HCT116 (cell line): ENCODE measurements around the gene SLC23A3. TPM values are rescaled to one million over a fixed set of nuclear protein-coding genes. Genes with fewer than 3 reads are reported as not detected.

Source experiments
- ATAC-seq: fragments of 200-7000 bp; cut with Tn5 transposase; 2 replicates; pipeline ENCODE4 v1.9.1; 2020; ENCODE audit warnings: mild to moderate bottlenecking, moderate library complexity
- BruUV-seq: library from RNA; stranded (reverse); fragments of 400-500 nt; replicated peaks from 2 replicates; lab custom pipeline; 2021; lab: Mats Ljungman, UMichigan
- CTCF ChIA-PET: fragments of 300-600 bp; sonication (Branson Sonifier 250); formaldehyde crosslinking; loops from one replicate; lab custom pipeline; 2021; ENCODE audit warnings: antibody characterized with exemption; lab: Charles Lee
- POLR2A ChIA-PET: fragments of 300-600, 350-600 bp; sonication (Branson Sonifier 250); formaldehyde crosslinking; loops from one replicate; lab custom pipeline; 2021; ENCODE audit warnings: antibody characterized with exemption; lab: Charles Lee
- RAD21 ChIA-PET, 2 experiments: fragments of 300-600 bp; sonication (Branson Sonifier 250); formaldehyde crosslinking; loops; one replicate each; lab custom pipeline; 2023; ENCODE audit warnings: low total read pairs in 2 of 2; ENCODE audit not compliant: uncharacterized antibody in 2 of 2, unreplicated experiment in 2 of 2, low non-redundant PET in 1 of 2; lab: Charles Lee
- DNase-seq: peaks from one replicate; pipeline ENCODE4 v3.0.0-alpha.2; 2010; ENCODE audit warnings: low read depth, low spot score
- H2AFZ ChIP-seq: fragments of 200-600 bp; shearing (Covaris generic), sonication (generic); 2 replicates; pipeline ENCODE4 v1.6.1; 2017; ENCODE audit warnings: low read depth, mixed run types, mixed read lengths, antibody characterized with exemption, low read length; ENCODE audit not compliant: poor library complexity, severe bottlenecking
- H3K27ac ChIP-seq: 2 replicates; pipeline ENCODE4 v1.5.1; 2012; ENCODE audit warnings: low read depth, low read length
- H3K27me3 ChIP-seq: fragments of 200-600 bp; sonication (generic); 2 replicates; pipeline ENCODE4 v1.6.1; 2016; ENCODE audit warnings: mixed run types, low read length, mixed read lengths; ENCODE audit not compliant: insufficient read depth
- H3K36me3 ChIP-seq, 2 experiments: fragments of 200-500 bp in 1 of 2; fragments of 200-600 bp in 1 of 2; sonication (Bioruptor generic) in 1 of 2; sonication (generic) in 1 of 2; 2 replicates each; pipeline versions ENCODE4 v1.5.1 to v1.6.1; 2014 to 2016; ENCODE audit warnings: low read length in 2 of 2, inconsistent platforms in 1 of 2, mixed read lengths in 1 of 2, mixed run types in 1 of 2; ENCODE audit not compliant: insufficient read depth in 2 of 2, control insufficient read depth in 1 of 2
- H3K4me1 ChIP-seq, 2 experiments: fragments of 200-600 bp in 1 of 2; sonication (generic) in 1 of 2; 2 replicates each; pipeline versions ENCODE4 v1.5.1 to v1.6.1; 2012 to 2017; ENCODE audit warnings: low read length in 2 of 2, inconsistent platforms in 1 of 2, mild to moderate bottlenecking in 1 of 2, mixed read lengths in 1 of 2, mixed run types in 1 of 2, moderate library complexity in 1 of 2; ENCODE audit not compliant: insufficient read depth in 2 of 2, control insufficient read depth in 1 of 2
- H3K4me2 ChIP-seq: fragments of 200-600 bp; sonication (generic); 2 replicates; pipeline ENCODE4 v1.6.1; 2017; ENCODE audit warnings: mixed run types, low read length, mixed read lengths
- H3K4me3 ChIP-seq, 2 experiments: fragments of 200-600 bp in 1 of 2; sonication (generic) in 1 of 2; replicated peaks in 1 of 2; 2 replicates each; pipeline ENCODE4 v1.5.1; 2011 to 2016; ENCODE audit warnings: low read length in 2 of 2, control low read depth in 1 of 2, low read depth in 1 of 2, mild to moderate bottlenecking in 1 of 2, mixed read lengths in 1 of 2, mixed run types in 1 of 2
- H3K79me2 ChIP-seq: fragments of 200-600 bp; sonication (generic); 2 replicates; pipeline ENCODE4 v1.6.1; 2017; ENCODE audit warnings: mild to moderate bottlenecking, mixed run types, low read length, moderate library complexity, mixed read lengths; ENCODE audit not compliant: insufficient read depth
- H3K9ac ChIP-seq: fragments of 200-600 bp; sonication (generic); 2 replicates; pipeline ENCODE4 v1.6.1; 2016; ENCODE audit warnings: low read length, mixed read lengths
- H3K9me2 ChIP-seq: fragments of 200-600 bp; sonication (generic), shearing (Covaris generic); 2 replicates; pipeline ENCODE4 v1.6.1; 2017; ENCODE audit warnings: mixed run types, mild to moderate bottlenecking, moderate library complexity; ENCODE audit not compliant: insufficient read depth
- H3K9me3 ChIP-seq, 2 experiments: fragments of 200-500 bp in 1 of 2; fragments of 200-600 bp in 1 of 2; sonication (Bioruptor generic) in 1 of 2; sonication (generic) in 1 of 2; 2 replicates each; pipeline ENCODE4 v1.6.1; 2014 to 2017; ENCODE audit warnings: low read length in 2 of 2, mixed read lengths in 2 of 2, inconsistent platforms in 1 of 2, low read depth in 1 of 2, mild to moderate bottlenecking in 1 of 2, mixed run types in 1 of 2, moderate library complexity in 1 of 2; ENCODE audit not compliant: control insufficient read depth in 1 of 2, insufficient read depth in 1 of 2
- H4K20me1 ChIP-seq: fragments of 200-600 bp; sonication (generic), shearing (Covaris generic); 2 replicates; pipeline ENCODE4 v1.6.1; 2017; ENCODE audit warnings: mixed run types, mild to moderate bottlenecking, moderate library complexity; ENCODE audit not compliant: insufficient read depth
- CBX3 ChIP-seq: IDR thresholded peaks from 2 replicates; pipeline ENCODE4 v1.6.1; 2012; ENCODE audit warnings: low read depth
- CEBPB ChIP-seq: IDR thresholded peaks from 2 replicates; pipeline ENCODE4 v1.6.1; 2012; ENCODE audit warnings: low read depth
- POLR2AphosphoS5 ChIP-seq: IDR thresholded peaks from 2 replicates; pipeline ENCODE4 v1.6.1; 2011; ENCODE audit warnings: mild to moderate bottlenecking, low read depth, low read length, moderate library complexity
- SP1 ChIP-seq: IDR thresholded peaks from 2 replicates; pipeline ENCODE4 v1.6.1; 2012; ENCODE audit warnings: low read depth
- ZFX ChIP-seq: fragments of 450-650 bp; IDR thresholded peaks from 2 replicates; pipeline ENCODE4 v1.6.1; 2017
- ZNF274 ChIP-seq: fragments of 200-500 bp; sonication (Bioruptor generic); IDR thresholded peaks from 2 replicates; pipeline ENCODE4 v1.6.1; 2014; ENCODE audit warnings: mild to moderate bottlenecking, low read depth, low read length, inconsistent platforms
- intact Hi-C: fragments of 100-400 bp; cut with micrococcal nuclease; formaldehyde crosslinking; loops from 2 replicates; pipeline ENCODE4 v1.10.0; 2022
- total RNA-seq: library from RNA; stranded (reverse); gene quantifications from one replicate; pipeline ENCODE4 v1.2.1, GENCODE V29; 2021; ENCODE audit not compliant: unreplicated experiment
- TF ChIP-seq, protein P1 (sequence below): IDR thresholded peaks from 2 replicates; pipeline ENCODE4 v1.6.1; 2012

The SLC23A3 gene
- total RNA-seq, 1 experiment from 2014 or later: 4.8 TPM

DNA sequence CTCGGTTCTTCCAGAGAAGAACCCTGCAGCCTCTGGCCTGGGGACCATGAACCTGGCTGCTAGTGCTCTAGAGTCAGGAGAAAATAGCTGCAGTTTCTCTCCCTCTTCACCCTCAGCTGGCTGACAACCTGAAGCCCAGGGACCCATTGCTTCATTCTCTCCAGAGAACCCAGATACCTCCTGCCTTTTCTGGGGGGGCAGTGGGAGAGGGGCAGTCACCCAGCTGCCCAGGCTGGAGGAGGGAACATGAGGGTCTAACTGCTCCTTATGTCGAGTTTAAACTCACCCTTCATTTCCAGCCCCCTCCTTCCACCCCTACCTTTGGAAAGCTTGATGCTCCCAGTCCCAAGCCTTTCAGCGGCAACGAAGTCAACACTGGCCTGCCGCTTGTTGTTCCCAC lies 29.1 kb upstream of the SLC23A3 start:
- ChIA-PET CTCF (no interaction called here), POLR2A (no interaction called here), RAD21 (no interaction called here)
- Histone ChIP-seq H3K9me2 (no peaks in the 10 kb centered on the region), H3K36me3 (no peaks in the 10 kb centered on the region), H3K27me3 (no peaks in the 10 kb centered on the region), H3K9ac (no peak overlapping the region), H3K27ac (no peak overlapping the region), H2AFZ (no peak overlapping the region), H3K4me3 (no peak overlapping the region), H3K9me3 (no peaks in the 10 kb centered on the region), H3K4me2 (no peak overlapping the region), H3K4me1 (no peaks in the 10 kb centered on the region), H3K79me2 (no peaks in the 10 kb centered on the region), H4K20me1 (no peaks in the 10 kb centered on the region)
- BruUV-seq: no TSS peak
- ATAC-seq: no peak
- no peak for DNase-seq
- intact Hi-C loops: no loop called here
- TF ChIP-seq CBX3: no peak
- no peak for TF ChIP-seq POLR2AphosphoS5
- TF ChIP-seq, protein P1, sequence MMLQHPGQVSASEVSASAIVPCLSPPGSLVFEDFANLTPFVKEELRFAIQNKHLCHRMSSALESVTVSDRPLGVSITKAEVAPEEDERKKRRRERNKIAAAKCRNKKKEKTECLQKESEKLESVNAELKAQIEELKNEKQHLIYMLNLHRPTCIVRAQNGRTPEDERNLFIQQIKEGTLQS: no peak
- no peak for TF ChIP-seq ZFX
- TF ChIP-seq ZNF274: no peak

DNA sequence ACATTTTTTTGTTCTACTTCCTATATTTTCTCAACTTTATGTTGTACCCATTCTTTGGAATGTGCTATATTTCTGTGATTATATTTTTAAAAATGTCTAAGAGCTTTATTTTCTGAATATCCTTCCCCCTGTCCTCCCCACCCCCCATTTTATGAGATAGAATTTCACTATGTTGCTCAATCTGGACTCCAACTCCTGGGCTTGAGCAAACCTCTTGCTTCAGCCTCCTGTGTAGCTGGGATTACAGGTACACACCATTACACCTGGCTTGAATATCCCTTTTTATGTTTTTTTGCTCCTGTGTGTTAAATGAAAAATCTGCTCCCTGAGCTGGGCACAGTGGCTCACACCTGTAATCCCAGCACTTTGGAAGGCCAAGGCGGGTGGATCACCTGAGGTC lies 27.6 kb upstream of the SLC23A3 start:
- intact Hi-C loops: no loop called here
- Histone ChIP-seq H3K79me2 (no peaks in the 10 kb centered on the region), H3K9ac (no peak overlapping the region), H3K9me2 (no peaks in the 10 kb centered on the region), H3K9me3 (no peaks in the 10 kb centered on the region), H3K36me3 (no peaks in the 10 kb centered on the region), H3K4me2 (no peak overlapping the region), H4K20me1 (no peaks in the 10 kb centered on the region), H3K27me3 (no peaks in the 10 kb centered on the region), H3K4me3 (no peak overlapping the region), H2AFZ (no peak overlapping the region), H3K4me1 (no peaks in the 10 kb centered on the region), H3K27ac (no peak overlapping the region)
- ChIA-PET POLR2A (interaction anchor here (0.7 to 3.2 kb wide), 2 partner anchors 9 to 80 kb away, joined by 3 to 12 read pairs; partner anchors contain the start of gene ZFAND2B), RAD21 (no interaction called here), CTCF (interaction anchor here (1.7 kb wide), 1 partner anchor 9 kb away, joined by 3 read pairs; the partner anchor contains the start of gene ZFAND2B)
- TF ChIP-seq, protein P1: no peak
- no peak for TF ChIP-seq CEBPB
- no peak for TF ChIP-seq SP1
- BruUV-seq: no TSS peak
- ATAC-seq (no peak), DNase-seq (no peak)
